Sigmoid colon (tissue), 7 donors: ENCODE measurements around the gene EHHADH. TPM values are rescaled to one million over a fixed set of nuclear protein-coding genes. Genes with fewer than 3 reads are reported as not detected.
A peak's percentile ranks its signal among the peaks of the same experiment; 100 is the strongest.
"Not testable (repeated sequence)": the region's sequence is repeated elsewhere in the genome, so short reads cannot be mapped to it uniquely, and the experiment has no call there.

Experiments
- DNase-seq: peaks from one replicate; pipeline ENCODE4 v3.0.0-alpha.2; 2019
- H3K27ac ChIP-seq, 4 donors: fragments of 200-600 bp; sonication (generic); one replicate each; pipeline ENCODE4 v1.5.1; 2016 to 2019; ENCODE audit warnings: mild to moderate bottlenecking in 1 of 4
- H3K27me3 ChIP-seq, 3 donors: fragments of 200-600 bp; sonication (generic); one replicate each; pipeline ENCODE4 v1.5.1; 2019; ENCODE audit warnings: mild to moderate bottlenecking in 1 of 3
- H3K36me3 ChIP-seq, 4 donors: fragments of 200-600 bp; sonication (generic); one replicate each; pipeline ENCODE4 v1.5.1; 2016 to 2019
- H3K4me1 ChIP-seq, 4 donors: fragments of 200-600 bp; sonication (generic); one replicate each; pipeline ENCODE4 v1.5.1; 2017 to 2019
- H3K4me3 ChIP-seq, 4 donors: fragments of 200-600 bp; sonication (generic); one replicate each; pipeline ENCODE4 v1.5.1; 2017 to 2019; ENCODE audit warnings: mild to moderate bottlenecking in 2 of 4, moderate library complexity in 1 of 4
- H3K9me3 ChIP-seq, 4 donors: fragments of 200-600 bp in 3 of 4; sonication (generic) in 3 of 4; one replicate each; pipeline versions ENCODE4 v1.5.1 to v1.6.1; 2013 to 2019
- EP300 ChIP-seq, 4 donors: sonication (generic); formaldehyde crosslinking; IDR thresholded peaks; one replicate each; pipeline ENCODE4 v1.6.1; 2017; ENCODE audit warnings: antibody characterized with exemption in 4 of 4
- POLR2A ChIP-seq, 2 donors: fragments of 450-650 bp; IDR thresholded peaks; one replicate each; pipeline ENCODE4 v1.6.1; 2016; ENCODE audit warnings: antibody characterized with exemption in 2 of 2, mild to moderate bottlenecking in 2 of 2, moderate library complexity in 2 of 2
- POLR2AphosphoS5 ChIP-seq, 4 donors: sonication (generic); formaldehyde crosslinking; IDR thresholded peaks; one replicate each; pipeline ENCODE4 v1.6.1; 2017; ENCODE audit warnings: antibody characterized with exemption in 4 of 4
- WGBS, 2 donors: extraction: QIAGEN DNeasy Blood & Tissue Kit; methylation state at CpG; one replicate each; pipeline ENCODE4 v1.1.7; 2013; 5-methylcytosine and 5-hydroxymethylcytosine counted together
- intact Hi-C: fragments of 100-400 bp; cut with DNase I; formaldehyde crosslinking; loops from one replicate; pipeline ENCODE4 v1.15.1; 2023
- polyA plus RNA-seq, 3 donors: library from polyadenylated mRNA; stranded (reverse); fragments of 200-250 nt; gene quantifications; one replicate each; pipeline ENCODE4 v1.2.3, GENCODE V29; 2013
- total RNA-seq, 4 donors: library from RNA; depleted of rRNA; stranded (reverse); fragments of >200 nt; gene quantifications; one replicate each; pipeline ENCODE4 v1.1.0, GENCODE V29; 2016
- TF ChIP-seq, protein P1 (sequence below), 4 experiments: fragments of 450-650 bp in 3 of 4; fragments of 200-600 bp in 1 of 4; IDR thresholded peaks; one replicate each; pipeline ENCODE4 v1.5.1; 2016 to 2019; ENCODE audit warnings: antibody characterized with exemption in 4 of 4, mild to moderate bottlenecking in 3 of 4, moderate library complexity in 2 of 4
- donor health status: healthy with polysubstance abuse.
- donor health status: Bipolar disorder and iron deficiency.
- donor health status: healthy.

EHHADH gene
- total RNA-seq (1 to 10 TPM; 1.9 to 7.6 (median 3.5) TPM), polyA plus RNA-seq (10 to 100 TPM in 2 of 3 donors, 1 to 10 TPM in 1; 7.5 to 20.8 (median 15.0) TPM)

DNA sequence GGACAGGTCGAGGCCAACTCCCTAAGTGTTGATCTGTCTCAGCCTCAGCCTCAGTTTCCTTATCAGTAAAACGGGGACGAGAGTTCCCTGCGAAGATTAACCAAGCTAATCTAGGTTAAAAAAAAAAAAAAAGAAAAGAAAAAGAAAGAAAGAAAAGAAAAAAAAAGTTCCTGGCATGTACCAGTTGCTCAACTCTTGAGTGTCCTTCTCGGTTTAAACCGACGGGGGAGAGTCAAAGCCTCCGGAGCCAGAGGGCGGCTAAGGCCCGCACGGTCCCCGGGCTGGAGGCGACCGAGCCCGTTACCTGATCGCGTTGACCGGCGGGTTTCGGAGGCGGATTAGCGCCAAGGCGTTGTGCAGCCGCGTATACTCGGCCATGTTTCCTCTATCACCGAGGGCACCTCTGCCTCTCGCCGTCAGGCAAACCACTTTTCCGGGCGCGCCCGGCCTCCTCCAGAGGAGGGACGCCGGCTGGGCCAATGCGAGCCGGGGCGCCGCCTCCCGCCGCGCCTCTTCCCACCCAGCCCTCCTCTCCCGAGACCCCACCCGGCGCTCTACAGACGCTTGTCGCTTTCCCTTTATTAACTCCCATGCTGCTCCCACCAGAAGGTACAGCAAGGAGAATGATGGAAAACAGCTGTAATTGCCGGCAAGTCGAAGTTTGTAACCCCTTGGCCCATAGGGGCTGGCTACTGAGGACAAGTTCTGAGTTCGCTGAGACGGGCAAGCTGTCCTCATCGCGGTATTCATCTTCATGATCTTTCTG lies at the start of gene EHHADH:
Gene EHHADH (minus strand): TSS at position 405 of the 766 bp plus-strand sequence. CDS start 27 bp downstream, at position 378.
- TF ChIP-seq EP300 (IDR thresholded peaks at IDR 0.05) (no peak), POLR2A (IDR thresholded peaks at IDR 0.05) (peak; percentile 46 to 69), POLR2AphosphoS5 (IDR thresholded peaks at IDR 0.05) (peak in 3 of 4 donors; percentile 59 to 79 (median 75))
- TF ChIP-seq, protein P1, sequence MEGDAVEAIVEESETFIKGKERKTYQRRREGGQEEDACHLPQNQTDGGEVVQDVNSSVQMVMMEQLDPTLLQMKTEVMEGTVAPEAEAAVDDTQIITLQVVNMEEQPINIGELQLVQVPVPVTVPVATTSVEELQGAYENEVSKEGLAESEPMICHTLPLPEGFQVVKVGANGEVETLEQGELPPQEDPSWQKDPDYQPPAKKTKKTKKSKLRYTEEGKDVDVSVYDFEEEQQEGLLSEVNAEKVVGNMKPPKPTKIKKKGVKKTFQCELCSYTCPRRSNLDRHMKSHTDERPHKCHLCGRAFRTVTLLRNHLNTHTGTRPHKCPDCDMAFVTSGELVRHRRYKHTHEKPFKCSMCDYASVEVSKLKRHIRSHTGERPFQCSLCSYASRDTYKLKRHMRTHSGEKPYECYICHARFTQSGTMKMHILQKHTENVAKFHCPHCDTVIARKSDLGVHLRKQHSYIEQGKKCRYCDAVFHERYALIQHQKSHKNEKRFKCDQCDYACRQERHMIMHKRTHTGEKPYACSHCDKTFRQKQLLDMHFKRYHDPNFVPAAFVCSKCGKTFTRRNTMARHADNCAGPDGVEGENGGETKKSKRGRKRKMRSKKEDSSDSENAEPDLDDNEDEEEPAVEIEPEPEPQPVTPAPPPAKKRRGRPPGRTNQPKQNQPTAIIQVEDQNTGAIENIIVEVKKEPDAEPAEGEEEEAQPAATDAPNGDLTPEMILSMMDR (IDR thresholded peaks at IDR 0.05): no peak
- H3K4me3 ChIP-seq: peak within 1 kb of the TSS; percentile 56 to 69 (median 62)
- DNase-seq: peak; percentile 80
- H3K4me1 ChIP-seq: peaks cover 0 to 6% (median 0%) of the 10 kb centered on the region in 4 donors
- intact Hi-C loops: no loop called here
- no peaks in the 10 kb centered on the region for H3K27me3 ChIP-seq
- no peaks in the 10 kb centered on the region for H3K36me3 ChIP-seq
- WGBS, 2 donors: 2 to 6% methylated on average over 53 of the region's 53 CpGs
- no peaks in the 10 kb centered on the region for H3K9me3 ChIP-seq
- peak within 1 kb of the TSS; percentile 72 to 74 (median 73) for H3K27ac ChIP-seq

DNA sequence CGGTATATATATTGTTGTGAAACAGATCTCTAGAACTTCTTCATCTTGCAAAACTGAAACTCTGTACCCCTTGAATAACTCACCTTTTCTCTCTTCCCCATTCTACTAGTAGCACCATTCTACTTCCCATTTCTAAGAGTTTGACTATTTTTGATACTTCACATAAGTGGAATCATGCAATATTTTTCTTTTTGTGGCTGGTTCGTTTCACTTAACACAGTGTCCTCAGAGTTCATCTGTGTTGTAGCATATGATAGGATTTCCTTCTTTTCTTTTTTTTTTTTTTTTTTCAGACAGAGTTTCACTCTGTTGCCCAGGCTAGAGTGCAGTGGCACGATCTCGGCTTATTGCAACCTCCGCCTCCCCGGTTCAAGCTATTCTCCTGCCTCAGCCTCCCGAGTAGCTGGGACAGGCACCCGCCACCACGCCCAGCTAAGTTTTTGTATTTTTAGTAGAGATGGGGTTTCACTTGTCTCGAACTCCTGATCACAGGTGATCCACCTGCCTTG lies 46.1 kb upstream of the EHHADH start:
- Histone ChIP-seq H3K4me1 (peaks cover 0 to 35% (median 29%) of the 10 kb centered on the region in 4 donors), H3K27ac (peak overlapping the region in 2 of 4 donors; percentile 40 to 65)
- intact Hi-C loops, H3K36me3 ChIP-seq, H3K27me3 ChIP-seq, H3K4me3 ChIP-seq, DNase-seq, H3K9me3 ChIP-seq: not testable (repeated sequence)
- 86 to 89% methylated on average over 10 of the region's 10 CpGs for WGBS, 2 donors

DNA sequence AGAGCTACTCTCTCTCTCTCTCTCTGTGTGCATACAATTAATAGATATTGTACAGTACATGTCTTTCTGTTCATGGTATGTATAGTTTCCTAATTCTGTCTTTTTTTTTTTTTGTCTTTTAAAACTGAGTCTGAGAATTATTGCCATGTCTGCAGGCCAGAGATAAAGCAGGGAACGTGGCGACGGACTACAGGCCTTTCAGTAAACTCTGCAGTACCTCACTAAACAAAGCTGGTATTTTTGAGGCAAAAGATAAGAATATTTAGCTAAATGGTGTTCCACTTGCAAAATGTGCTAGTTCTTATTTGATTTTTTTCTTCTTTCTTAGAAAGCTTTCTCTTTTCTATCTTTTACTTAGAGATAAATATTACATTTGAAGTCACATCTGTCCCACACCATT lies 44.0 kb upstream of the EHHADH start:
- TF ChIP-seq POLR2A (IDR thresholded peaks at IDR 0.05) (no peak), POLR2AphosphoS5 (IDR thresholded peaks at IDR 0.05) (no peak), EP300 (IDR thresholded peaks at IDR 0.05) (no peak)
- TF ChIP-seq, protein P1 (IDR thresholded peaks at IDR 0.05): no peak
- Histone ChIP-seq H3K36me3 (peaks cover 0 to 2% (median 0%) of the 10 kb centered on the region in 4 donors), H3K9me3 (no peaks in the 10 kb centered on the region), H3K4me3 (no peak overlapping the region), H3K27me3 (no peaks in the 10 kb centered on the region), H3K27ac (peak overlapping the region in 2 of 4 donors; percentile 65 to 69), H3K4me1 (peaks cover 0 to 35% (median 29%) of the 10 kb centered on the region in 4 donors)
- no peak for DNase-seq
- WGBS, 2 donors: 91 to 92% methylated on average over 3 of the region's 3 CpGs
- intact Hi-C loops: no loop called here

DNA sequence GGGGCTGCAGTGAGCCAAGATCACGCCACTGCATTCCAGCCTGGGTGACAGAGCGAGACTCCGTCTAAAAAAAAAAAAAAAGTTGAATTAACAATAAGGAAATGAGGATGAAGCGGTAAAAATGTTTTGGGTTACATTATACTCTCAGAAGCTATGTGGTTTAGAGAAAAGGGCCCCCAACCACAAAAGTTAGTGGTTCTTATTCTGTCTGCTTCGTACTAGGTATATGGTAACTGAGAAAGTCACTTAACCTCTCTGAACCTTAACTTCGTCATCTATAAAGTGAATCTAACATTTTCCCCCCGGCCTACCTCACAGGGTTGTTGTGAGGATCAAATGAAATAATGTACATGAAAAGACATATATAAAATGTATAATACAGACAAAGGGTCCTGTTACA lies 38.4 kb upstream of the EHHADH start:
- Histone ChIP-seq H3K9me3 (no peaks in the 10 kb centered on the region), H3K4me3 (no peak overlapping the region), H3K27ac (no peak overlapping the region), H3K27me3 (no peaks in the 10 kb centered on the region), H3K4me1 (peaks cover 0 to 9% (median 7%) of the 10 kb centered on the region in 4 donors), H3K36me3 (peaks cover 0 to 16% (median 0%) of the 10 kb centered on the region in 4 donors)
- TF ChIP-seq POLR2A (IDR thresholded peaks at IDR 0.05) (no peak), EP300 (IDR thresholded peaks at IDR 0.05) (no peak), POLR2AphosphoS5 (IDR thresholded peaks at IDR 0.05) (no peak)
- TF ChIP-seq, protein P1 (IDR thresholded peaks at IDR 0.05): no peak
- intact Hi-C loops: no loop called here
- no peak for DNase-seq
- WGBS, 2 donors: 93 to 95% methylated on average over 7 of the region's 7 CpGs

DNA sequence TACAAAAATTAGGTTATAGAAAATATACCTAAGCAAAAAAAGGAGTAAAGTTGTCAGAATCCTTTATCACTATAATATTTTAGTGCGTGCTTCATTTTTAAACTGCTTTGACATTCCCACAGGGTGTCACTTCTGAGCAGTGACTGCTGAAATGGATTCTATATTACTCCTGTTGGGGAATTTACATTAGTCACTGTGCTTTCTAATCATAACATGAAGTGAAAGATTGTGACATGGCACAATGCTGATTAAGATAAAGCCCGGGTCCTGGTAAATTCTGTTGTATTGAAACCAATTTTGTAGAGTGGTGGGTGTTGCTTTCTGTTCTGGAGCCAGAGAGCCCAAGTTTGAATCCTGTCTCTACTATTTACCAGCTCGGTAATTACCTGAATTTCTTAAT lies 36.4 kb upstream of the EHHADH start:
- 84 to 86% methylated on average over 3 of the region's 3 CpGs for WGBS, 2 donors
- no peak for DNase-seq
- intact Hi-C loops: no loop called here
- Histone ChIP-seq H3K27ac (no peak overlapping the region), H3K27me3 (no peaks in the 10 kb centered on the region), H3K4me3 (no peak overlapping the region), H3K36me3 (peaks cover 0 to 16% (median 0%) of the 10 kb centered on the region in 4 donors), H3K4me1 (no peaks in the 10 kb centered on the region), H3K9me3 (no peaks in the 10 kb centered on the region)
- TF ChIP-seq EP300 (IDR thresholded peaks at IDR 0.05) (no peak), POLR2AphosphoS5 (IDR thresholded peaks at IDR 0.05) (no peak), POLR2A (IDR thresholded peaks at IDR 0.05) (no peak)
- TF ChIP-seq, protein P1 (IDR thresholded peaks at IDR 0.05): no peak
